ENCODE measurements around the gene TEPSIN.

Gene TEPSIN

GRCh38 chr17:81179861-81180260 lies 59.0 kb downstream of the TEPSIN start:
- no peak for ATAC-seq
- TF ChIP-seq PATZ1 (CRISPR knock-in tag; IDR thresholded peaks at IDR 0.05; ENCODE audit: borderline replicate concordance) (no peak), CREB5 (CRISPR knock-in tag; IDR thresholded peaks at IDR 0.05; ENCODE audit: low read depth) (no peak), BACH2 (CRISPR knock-in tag; IDR thresholded peaks at IDR 0.05; ENCODE audit: borderline replicate concordance) (no peak), TOX (CRISPR knock-in tag; IDR thresholded peaks at IDR 0.05; ENCODE audit: borderline replicate concordance) (no peak), ZNF70 (CRISPR knock-in tag; IDR thresholded peaks at IDR 0.05) (no peak), ZNF8 (CRISPR knock-in tag; IDR thresholded peaks at IDR 0.05) (no peak), POU6F1 (CRISPR knock-in tag; IDR thresholded peaks at IDR 0.05; ENCODE audit: borderline replicate concordance, low read depth) (no peak), CSDC2 (CRISPR knock-in tag; IDR thresholded peaks at IDR 0.05) (no peak), ZNF565 (CRISPR knock-in tag; conservative IDR thresholded peaks at IDR 0.05; ENCODE audit: low read depth) (no peak), RARB (CRISPR knock-in tag; IDR thresholded peaks at IDR 0.05) (no peak), TCF4 (CRISPR knock-in tag; IDR thresholded peaks at IDR 0.05; ENCODE audit: borderline replicate concordance) (no peak)

GRCh38 chr17:81179220-81179619 lies 59.6 kb downstream of the TEPSIN start:
- TF ChIP-seq ZNF8 (CRISPR knock-in tag; IDR thresholded peaks at IDR 0.05) (no peak), CSRNP3 (CRISPR knock-in tag; IDR thresholded peaks at IDR 0.05) (no peak), ZFP30 (CRISPR knock-in tag; IDR thresholded peaks at IDR 0.05) (no peak), GLIS3 (CRISPR knock-in tag; IDR thresholded peaks at IDR 0.05) (no peak), SNAI2 (CRISPR knock-in tag; IDR thresholded peaks at IDR 0.05) (no peak), ISL1 (CRISPR knock-in tag; IDR thresholded peaks at IDR 0.05) (no peak), RARB (CRISPR knock-in tag; IDR thresholded peaks at IDR 0.05) (no peak)
- ATAC-seq = no peak

All from SK-N-SH treated with all-trans-retinoic acid at 6 μM for 48 hours (cell line).